Fibroblast of villous mesenchyme (primary cell): Measurements from ENCODE around the gene TTYH3. TPM values are rescaled to one million over a fixed set of nuclear protein-coding genes. Genes with fewer than 3 reads are reported as not detected.

Experiments used
- DNase-seq: peaks from one replicate; pipeline ENCODE4 v3.0.0-alpha.2; 2010; ENCODE audit warnings: low read depth
- H3K4me3 ChIP-seq: 2 replicates; pipeline ENCODE4 v1.5.1; 2011; ENCODE audit warnings: low read depth, mild to moderate bottlenecking, low read length
- CTCF ChIP-seq: IDR thresholded peaks from 2 replicates; pipeline ENCODE4 v1.5.1; 2012; ENCODE audit warnings: low read depth, mild to moderate bottlenecking, low read length; ENCODE audit not compliant: insufficient read depth
- total RNA-seq: library from RNA; depleted of rRNA; stranded (reverse); fragments of >200 nt; gene quantifications from 2 replicates; pipeline ENCODE4 v1.2.3, GENCODE V29; 2012

The TTYH3 gene
- total RNA-seq, 1 donor, result 61.3 TPM

GRCh38 chr7:2651336-2651735, 19.6 kb downstream of the TTYH3 start:
- TF ChIP-seq CTCF, result no peak
- peak; percentile 40 for DNase-seq
- no peak overlapping the region for H3K4me3 ChIP-seq

GRCh38 chr7:2651847-2652735, 20.3 kb downstream of the TTYH3 start:
- H3K4me3 ChIP-seq, result no peak overlapping the region
- TF ChIP-seq CTCF, result no peak
- DNase-seq, result no peak

GRCh38 chr7:2652736-2653060, 20.9 kb downstream of the TTYH3 start:
- no peak for TF ChIP-seq CTCF
- DNase-seq, result no peak
- H3K4me3 ChIP-seq, result no peak overlapping the region

- no peak overlapping the region for H3K4me3 ChIP-seq
- no peak for TF ChIP-seq CTCF
- DNase-seq, result no peak
These were observed 22.3 kb downstream of the TTYH3 start for GRCh38 chr7:2654059-2654458.

GRCh38 chr7:2655870-2656614, 24.3 kb downstream of the TTYH3 start:
- DNase-seq, result no peak
- no peak for TF ChIP-seq CTCF
- H3K4me3 ChIP-seq, result no peak overlapping the region

- no peak for TF ChIP-seq CTCF
- no peak for DNase-seq
- no peak overlapping the region for H3K4me3 ChIP-seq
These were observed 25.4 kb downstream of the TTYH3 start for GRCh38 chr7:2657208-2657607.
